ENCODE measurements around the gene RIMBP2.

- TF ChIP-seq CTCF (IDR thresholded peaks at IDR 0.05; ENCODE audit: insufficient read depth, low read length) = no peak
- no peak for TF ChIP-seq GABPA (IDR thresholded peaks at IDR 0.05; ENCODE audit: low read depth)
Observed at GRCh38 chr12:130509454-130509853, 206.6 kb downstream of the RIMBP2 start.

Measured in HL-60 (cell line).